Stimulated activated CD8-positive, alpha-beta memory T cell treated with anti-CD3 and anti-CD28 coated beads, Interleukin-15, amount 100 ng/mL, for 24 hours (primary cell): ENCODE results near the gene DNAJC1.
"Not testable (repeated sequence)": the region's sequence is repeated elsewhere in the genome, so short reads cannot be mapped to it uniquely, and the experiment has no call there.

Source experiments
- DNase-seq: peaks from one replicate; pipeline ENCODE4 v3.0.0-alpha.2; 2020; ENCODE audit warnings: low read depth

DNAJC1 gene

GRCh38 chr10:21826725-21827124 is 176.8 kb downstream of the DNAJC1 start:
- DNase-seq = no peak

- DNase-seq = no peak
Measured at GRCh38 chr10:21825345-21825744, 178.2 kb downstream of the DNAJC1 start.

GRCh38 chr10:21824409-21824808 is 179.1 kb downstream of the DNAJC1 start:
- no peak for DNase-seq

- no peak for DNase-seq
Measured at GRCh38 chr10:21823617-21824016, 179.9 kb downstream of the DNAJC1 start.

- DNase-seq = not testable (repeated sequence)
Measured at GRCh38 chr10:21822273-21822672, 181.3 kb downstream of the DNAJC1 start.

GRCh38 chr10:21820952-21821351 is 182.6 kb downstream of the DNAJC1 start:
- no peak for DNase-seq

GRCh38 chr10:21818416-21818815 is 185.1 kb downstream of the DNAJC1 start:
- DNase-seq = not testable (repeated sequence)

DNA sequence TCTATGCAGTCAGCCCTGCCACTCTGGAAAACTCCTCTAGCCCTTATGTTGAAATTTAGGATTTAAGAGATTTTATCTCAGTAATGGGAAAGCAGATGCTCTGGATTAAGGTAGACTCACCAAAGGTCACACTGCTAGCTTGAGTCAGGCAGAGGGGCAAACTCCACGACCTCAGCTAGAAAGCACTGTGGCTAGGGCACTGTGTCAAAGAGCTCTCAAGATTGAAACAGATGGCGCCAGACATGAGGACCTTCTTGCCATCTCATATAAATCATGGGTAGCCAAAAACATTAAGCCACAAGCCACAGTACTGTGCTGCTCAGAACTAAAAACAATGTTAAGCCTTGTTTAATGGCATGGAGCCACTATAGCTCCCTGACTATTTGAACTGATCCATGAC is 188.7 kb downstream of the DNAJC1 start:
- DNase-seq = no peak

DNA sequence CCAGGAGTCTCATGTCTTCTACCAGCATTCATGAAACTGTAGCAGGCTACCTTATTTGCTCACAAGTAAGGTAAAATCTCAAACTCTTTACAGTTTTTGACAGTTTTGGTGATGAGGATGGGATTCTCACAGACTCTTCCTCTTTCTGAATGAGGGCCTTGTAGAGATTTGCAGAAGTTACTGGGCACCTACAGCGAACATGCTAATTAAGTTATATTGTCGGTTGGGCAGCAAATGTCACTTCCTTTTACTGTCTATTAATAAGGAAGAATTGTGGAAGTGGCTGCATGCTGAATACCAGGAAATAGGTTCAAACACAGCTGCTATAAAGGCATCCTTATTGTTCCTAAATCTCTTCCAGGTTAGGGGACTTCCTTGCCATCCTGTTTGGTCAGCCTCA is 189.6 kb downstream of the DNAJC1 start:
- DNase-seq = no peak

DNA sequence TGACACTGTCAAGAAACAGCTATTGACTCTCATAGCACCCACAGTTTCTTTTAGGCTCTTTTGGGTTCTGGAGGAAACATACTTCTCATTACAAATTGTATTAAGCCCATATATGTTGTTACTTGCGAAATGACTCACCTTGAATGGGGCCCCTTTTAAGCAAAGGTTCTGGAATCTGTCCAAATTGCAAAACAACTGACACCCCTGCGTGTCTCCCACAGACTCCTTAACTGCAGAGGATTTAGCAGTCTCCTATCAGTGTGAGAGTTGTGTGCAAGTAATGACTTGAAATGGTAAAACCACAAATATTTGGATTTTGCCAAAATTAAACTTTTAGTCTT is 192.3 kb downstream of the DNAJC1 start:
- no peak for DNase-seq

- DNase-seq = no peak
Measured at GRCh38 chr10:21810582-21811244, 192.8 kb downstream of the DNAJC1 start.

- no peak for DNase-seq
Measured at GRCh38 chr10:21808550-21808949, 195.0 kb downstream of the DNAJC1 start.

DNA sequence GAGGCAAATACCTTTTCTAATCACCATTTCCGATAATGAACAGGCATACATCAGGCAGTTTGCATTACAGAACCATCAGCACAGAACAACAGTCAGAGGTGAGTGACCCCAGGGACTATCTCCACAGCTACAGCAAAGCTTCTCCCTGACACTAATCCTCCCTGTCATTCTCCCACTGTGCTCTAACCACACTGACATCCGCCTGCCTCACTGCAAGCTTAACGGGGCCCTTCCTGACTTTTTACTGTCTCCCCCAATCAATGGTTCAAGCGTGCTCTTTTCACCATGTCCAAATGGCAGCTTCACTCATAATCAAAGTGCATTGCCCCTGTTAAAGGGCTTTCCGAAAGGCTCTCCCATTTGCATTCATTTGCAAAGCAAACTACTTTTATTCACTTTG is 196.3 kb downstream of the DNAJC1 start:
- DNase-seq = no peak

- DNase-seq = no peak
Measured at GRCh38 chr10:21803374-21803773, 200.2 kb downstream of the DNAJC1 start.

DNA sequence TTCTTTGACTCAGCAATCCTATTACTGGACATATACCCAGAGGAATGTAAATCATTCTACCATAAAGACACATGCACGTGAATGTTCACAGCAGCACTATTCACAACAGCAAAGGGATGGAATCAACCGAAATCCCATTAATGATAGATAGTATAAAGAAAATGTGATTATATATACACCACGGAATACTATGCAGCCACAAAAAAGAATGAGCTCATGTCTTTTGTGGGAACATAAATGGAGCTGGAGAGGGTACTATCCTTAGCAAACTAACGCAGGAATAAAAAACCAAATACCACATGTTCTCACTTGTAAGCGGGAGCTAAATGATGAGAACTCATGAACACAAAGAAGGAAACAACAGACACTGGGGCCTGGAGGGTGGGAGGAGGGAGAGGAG is 201.9 kb downstream of the DNAJC1 start:
- no peak for DNase-seq

DNA sequence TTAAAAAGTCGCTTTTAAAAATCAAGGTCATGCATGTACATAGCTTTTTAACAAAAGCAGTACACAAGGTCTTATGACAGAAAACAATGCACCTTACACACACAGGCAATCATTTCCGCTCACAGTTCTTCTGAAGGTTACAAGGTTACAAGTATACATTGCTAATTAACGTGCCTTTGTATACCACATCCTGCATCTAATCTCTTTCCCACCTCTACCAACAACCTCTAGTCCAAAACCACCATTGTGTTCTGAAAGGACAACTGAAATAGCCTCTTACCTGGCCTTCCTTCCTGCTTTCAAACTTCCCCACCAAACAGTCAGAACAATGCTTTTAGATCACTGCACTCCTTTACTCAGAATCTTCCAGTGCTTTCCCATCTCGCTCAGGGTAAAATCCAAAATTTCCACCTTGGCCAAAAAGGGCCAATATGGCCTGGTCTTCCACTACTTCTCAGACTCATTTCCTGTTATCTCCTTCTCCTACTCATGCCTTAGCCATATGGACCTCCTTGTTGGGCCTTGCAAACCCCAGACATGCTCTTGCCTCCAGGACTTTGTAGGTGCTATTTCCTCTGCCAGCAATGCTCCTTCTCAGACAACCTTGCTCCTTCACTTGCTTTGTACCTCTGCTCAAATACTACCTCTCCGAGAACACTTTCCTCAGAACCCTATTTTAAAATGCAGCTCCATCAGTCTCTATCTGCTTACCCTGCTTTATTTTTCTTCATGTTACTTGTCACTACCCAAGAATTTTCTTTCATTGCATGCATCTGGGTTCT is 205.4 kb downstream of the DNAJC1 start:
- DNase-seq = no peak

- no peak for DNase-seq
Measured at GRCh38 chr10:21797533-21797932, 206.0 kb downstream of the DNAJC1 start.

DNA sequence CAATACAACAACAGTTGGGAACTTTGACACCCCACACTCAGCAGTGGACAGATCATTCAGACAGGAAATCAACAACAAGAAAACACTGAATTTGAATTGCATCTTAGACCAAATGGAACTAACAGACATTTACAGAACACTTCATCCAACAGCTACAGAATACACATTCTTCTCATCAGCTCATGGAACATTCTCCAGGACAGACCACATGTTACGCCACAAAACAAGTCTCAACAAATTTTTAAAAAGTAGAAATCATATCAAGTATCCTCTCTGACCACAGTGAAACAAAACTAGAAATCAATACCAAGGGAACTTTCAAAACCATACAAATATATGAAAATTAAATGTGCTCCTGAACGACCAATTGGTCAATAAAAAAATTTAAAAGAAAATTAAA is 212.3 kb downstream of the DNAJC1 start:
- no peak for DNase-seq

DNA sequence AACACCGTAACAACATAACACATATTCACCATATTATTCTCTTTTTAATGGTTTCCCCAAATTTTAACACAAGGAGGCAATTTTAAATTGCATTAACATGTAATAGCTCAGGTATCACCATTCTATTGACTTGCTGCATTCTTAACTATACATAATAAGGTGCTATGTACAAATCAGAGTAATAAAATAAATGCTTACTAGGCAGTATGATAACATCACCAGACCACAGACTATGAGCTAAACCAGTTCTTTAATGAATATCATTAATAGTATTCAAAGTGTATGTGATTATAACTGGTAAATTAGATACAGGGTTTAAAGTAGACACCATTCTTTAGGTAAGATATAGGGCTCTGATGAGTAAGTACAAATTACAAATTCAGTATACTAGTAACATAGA is 226.6 kb downstream of the DNAJC1 start:
- DNase-seq = no peak

DNA sequence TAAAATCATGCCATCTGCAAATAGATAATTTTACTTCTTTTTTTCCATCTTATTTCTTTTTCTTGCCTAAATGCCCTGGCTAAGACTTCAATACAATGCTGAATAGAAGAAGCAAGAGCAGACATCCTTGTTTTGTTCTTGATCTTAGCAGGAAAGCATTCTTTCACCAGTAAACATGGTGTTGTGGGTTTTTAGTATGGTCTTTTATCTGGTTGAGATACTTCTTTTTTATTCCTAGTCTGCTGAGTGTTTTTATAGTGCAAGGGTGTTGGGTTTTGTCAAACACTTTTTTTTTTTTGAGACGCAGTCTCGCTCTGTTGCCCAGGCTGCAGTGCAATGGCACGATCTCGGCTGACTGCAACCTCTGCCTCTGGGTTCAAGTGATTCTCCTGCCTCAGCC is 232.3 kb downstream of the DNAJC1 start:
- no peak for DNase-seq

DNA sequence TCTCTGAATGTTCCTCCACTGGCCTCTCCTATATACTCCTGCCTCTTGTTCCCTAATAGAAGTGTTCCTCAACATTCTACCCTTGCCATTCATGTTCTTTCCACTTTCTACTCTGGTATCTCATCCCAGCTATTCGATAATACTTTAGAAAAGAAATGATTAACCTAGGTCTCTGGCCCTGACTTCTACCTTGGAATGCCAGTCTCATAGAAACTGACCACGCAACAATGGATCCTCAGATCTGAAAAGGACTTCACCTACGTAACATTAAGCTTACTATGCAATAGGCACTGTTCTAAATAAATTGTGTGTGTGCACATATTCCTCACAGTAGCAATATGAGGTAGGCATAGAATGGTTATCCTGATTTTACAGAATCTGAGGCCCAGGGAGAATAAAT is 234.5 kb downstream of the DNAJC1 start:
- no peak for DNase-seq

DNA sequence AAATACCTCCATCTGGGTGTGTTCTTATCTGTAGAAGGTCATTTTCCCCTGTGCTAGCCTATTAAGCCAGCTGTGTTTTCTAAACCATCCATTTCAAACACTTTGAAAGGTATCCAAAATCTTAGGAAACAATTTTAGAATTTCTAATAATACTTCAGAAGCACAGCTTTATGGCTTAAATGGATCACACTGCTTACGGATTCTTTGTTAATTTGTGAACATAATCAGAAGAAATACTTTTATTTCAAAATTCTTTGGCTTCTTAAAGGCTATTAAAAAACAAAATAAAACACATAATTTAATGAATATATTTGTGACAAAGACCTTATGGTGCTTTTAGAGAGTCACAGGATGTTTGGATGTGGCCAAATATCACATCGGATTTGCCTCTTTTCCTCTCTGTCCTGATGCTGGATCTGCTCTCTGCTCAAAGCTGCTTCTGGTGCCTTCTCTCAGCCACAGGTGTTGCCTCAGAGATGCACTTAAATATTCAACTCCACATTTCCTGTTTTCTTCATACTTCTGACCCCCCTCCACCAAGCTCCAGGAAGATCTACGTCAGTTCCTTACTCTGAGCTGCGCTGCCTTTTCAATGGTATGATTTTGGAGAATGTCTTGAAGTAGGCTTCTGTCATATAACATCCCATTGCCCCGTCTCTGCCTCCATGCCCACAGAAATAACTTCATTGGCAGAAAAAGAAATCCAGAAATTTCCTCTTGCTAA is 238.9 kb downstream of the DNAJC1 start:
- DNase-seq = no peak

DNA sequence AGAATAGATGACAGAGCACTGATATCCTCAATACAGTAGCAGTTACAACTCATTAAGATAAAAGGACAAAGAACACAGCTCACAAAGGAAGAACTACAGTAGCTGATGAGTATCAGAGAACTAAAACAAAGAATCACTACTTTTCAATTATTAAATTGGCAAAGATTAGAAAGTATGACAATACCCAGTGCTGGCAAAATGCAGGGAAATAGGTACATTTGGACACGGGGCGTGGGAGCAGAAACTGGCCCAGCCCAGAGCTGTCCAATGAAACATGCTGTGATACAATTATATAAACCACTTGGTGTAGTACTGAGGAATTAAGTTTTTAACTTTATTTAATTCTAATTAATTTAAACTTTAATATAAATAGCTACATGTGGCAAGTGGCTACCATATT is 243.2 kb downstream of the DNAJC1 start:
- no peak for DNase-seq
